ENCODE measurements around the gene ESPN.

ESPN gene

DNA sequence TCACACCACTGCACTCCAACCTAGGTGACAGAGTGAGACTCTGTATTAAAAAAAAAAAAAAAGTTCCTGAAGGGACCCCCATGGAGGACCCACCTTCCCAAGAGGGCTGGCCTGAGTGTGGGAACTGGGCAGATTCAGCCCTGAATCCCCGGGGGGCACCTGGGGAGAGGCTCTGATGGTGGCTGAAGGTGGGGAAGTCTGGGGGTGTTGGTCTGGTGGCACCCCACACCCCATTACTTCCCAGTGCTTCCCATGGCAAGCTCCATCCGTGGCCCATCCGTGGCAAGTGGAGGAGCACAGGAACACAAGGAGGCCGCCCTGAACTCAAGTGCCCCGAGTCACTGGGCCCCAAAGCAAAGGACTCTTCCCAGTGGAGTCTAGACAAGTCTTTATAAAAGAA is 42.2 kb downstream of the ESPN start:
- no peak for DNase-seq

GRCh38 chr1:6467224-6467623 is 42.6 kb downstream of the ESPN start:
- no peak for DNase-seq

DNA sequence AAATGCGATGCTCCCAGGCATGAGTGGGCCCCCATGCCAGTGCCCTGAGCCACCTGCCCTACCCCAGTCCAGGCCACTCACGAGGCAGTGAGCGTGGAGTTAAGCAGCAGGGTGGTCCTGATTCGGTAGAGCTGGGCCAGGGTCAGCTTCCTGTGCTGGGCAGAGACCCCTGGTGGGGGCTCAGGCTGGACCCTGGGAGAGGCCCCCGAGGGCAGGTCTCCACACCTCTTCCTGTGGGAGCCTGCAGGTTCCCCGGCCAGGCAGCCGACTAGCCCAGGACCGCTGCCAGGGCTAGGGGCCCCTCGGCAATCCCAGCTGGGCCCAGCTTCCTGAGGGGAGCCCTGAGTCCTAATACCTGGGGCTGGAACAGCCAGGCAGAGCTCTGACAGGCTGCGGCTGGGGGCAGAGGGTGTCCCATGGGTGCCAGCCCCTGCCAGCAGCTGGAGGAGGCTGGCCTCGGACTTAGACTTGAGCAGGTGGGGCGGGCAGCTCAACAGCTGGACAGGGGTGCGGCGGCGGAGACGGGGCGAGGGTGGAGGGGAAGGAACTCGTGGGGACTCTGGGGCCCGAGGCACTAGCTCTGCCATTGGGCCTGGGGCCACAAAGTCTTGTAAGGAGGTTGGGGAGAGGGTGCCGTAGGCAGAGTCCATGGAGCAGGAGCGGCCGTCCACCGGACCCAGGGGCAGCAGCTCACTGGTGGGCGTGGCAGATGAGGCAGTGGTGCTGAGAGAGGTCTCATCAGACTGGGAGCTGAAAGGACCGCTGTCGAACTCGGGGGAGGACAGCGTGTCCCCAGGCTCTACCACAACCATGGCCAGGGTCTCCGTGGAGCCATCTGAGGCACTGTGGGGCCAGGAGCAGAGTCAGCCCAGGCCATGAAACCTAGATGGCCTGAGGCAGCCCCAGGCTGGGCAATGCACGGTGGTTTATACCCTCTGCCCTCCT is 43.4 kb downstream of the ESPN start:
- DNase-seq, result no peak

- no peak for DNase-seq
These were observed 44.3 kb downstream of the ESPN start for GRCh38 chr1:6468729-6469461.

- DNase-seq, result no peak
These were observed 45.8 kb downstream of the ESPN start for GRCh38 chr1:6470132-6471085.

DNA sequence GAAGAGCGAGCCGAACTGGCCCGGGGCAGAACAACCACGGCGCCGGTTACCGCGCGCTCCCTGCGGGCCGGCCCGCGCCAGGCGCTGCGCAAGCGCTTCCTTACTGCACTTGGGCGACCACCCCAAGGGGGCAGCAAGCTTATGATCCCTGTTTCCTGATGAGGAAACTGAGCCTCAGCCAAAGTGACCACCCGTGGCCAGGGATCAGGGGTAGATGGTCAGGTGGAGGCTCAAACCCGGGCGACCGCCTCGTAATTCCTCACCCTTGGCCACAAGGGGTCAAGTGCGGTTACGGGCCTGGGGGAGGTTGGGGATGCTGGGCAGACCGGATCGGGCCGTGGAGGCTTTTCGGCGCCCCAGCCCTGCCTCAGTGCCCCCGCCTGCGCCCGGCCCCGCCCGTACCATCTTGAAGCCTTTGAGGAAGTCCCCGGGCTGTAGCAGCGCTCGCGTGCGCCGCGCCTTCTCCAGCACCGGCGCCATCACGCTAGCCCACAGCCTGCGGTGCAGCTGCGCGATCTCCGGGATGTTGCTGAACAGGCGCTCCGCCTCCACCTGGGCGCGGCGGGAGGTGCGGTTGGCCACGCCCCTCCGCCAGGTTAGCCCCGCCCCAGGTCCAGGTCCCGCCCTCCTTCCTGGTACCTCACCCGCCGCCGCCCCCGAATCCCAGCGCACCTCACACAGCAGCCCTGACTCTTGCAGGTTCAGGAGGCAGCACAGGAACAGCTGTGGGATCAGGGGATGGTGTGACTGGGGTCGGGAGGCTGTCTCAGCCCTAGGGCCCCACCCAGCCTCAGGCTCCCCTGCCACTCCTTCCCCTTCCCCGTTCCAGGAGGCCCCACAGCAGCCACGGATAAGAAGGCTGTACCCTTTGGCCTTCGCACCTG is 46.8 kb downstream of the ESPN start:
- DNase-seq, result no peak

DNA sequence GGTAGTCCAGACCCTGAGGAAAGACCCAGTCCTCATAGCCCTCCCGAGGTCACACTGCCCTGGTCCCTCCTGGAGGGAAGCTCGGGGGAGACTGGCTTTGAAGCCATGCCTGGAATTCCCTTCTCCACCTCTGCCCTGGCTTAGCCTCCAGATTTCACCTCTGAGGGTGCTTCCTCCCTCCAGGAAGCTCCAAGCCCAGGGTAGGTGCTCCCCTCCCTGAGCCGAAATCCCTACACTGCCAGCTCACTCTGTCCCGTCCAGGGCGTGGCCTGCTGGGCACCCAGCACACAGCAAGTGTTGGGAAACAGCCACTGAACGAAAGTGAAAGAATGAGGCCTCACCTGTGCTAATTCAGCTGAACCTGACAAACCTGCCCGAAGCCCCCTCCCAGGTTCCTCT is 47.4 kb downstream of the ESPN start:
- no peak for DNase-seq

DNA sequence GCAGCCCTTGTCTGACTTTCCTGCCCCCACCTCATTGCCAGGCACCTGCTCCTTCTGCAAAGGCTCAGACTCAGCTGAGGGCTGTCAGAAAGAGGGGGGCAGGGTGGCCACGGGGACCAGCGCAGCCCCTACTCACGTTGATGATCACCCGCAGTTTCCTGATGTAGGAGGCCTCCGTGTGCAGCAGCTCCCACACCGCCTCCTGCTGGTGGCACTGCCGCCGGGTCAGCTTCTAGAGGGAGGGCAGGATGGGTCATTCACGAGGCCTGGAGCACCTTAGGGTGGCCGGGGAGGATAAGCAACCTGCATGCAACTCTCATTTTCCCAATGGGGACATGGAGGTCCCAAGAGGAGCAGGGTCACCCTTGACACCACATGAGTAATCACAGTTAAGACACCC is 47.8 kb downstream of the ESPN start:
- no peak for DNase-seq

DNA sequence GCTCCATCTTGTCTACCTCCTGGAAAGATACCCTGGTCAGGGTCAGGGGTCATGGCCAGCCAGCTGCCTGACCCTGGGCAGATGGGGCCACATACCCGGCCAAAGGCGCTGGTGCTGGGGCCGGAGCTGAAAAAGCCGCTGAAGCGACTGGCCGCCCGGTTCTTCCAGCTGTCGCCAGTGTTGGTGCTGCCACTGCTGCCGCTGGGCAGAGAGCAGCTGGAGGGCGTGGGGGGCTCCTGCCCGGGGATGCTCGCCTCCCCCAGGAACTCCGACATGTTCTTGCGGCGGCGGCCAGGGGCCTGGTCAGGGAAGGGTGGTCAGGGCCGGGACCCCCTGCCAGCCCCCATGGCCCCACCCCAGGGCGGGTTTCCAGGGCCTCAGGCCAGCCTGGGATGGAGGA is 48.6 kb downstream of the ESPN start:
- DNase-seq, result no peak

- DNase-seq, result no peak
These were observed 49.6 kb downstream of the ESPN start for GRCh38 chr1:6473974-6474814.

DNA sequence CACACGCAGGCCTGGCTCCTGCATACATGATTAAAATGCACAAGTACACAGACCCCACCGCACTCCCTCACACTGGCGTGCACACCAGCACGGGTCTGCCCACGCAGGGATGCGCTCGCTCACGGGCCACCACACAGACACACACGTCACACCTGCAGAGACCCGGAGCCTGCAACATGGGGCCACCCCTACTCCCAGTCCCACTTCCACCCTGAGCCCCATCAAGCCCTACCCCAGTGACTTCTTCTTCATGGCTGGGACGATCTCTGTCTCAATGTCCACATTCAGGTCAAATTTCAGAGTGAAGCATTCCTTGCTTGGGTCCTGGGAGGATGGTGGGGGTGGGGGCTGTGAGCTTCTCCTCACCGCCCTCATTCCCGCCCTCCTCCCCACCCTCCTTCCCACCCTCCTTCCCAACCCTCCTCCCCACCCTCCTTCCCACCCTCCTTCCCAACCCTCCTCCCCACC is 50.3 kb downstream of the ESPN start:
- no peak for DNase-seq

DNA sequence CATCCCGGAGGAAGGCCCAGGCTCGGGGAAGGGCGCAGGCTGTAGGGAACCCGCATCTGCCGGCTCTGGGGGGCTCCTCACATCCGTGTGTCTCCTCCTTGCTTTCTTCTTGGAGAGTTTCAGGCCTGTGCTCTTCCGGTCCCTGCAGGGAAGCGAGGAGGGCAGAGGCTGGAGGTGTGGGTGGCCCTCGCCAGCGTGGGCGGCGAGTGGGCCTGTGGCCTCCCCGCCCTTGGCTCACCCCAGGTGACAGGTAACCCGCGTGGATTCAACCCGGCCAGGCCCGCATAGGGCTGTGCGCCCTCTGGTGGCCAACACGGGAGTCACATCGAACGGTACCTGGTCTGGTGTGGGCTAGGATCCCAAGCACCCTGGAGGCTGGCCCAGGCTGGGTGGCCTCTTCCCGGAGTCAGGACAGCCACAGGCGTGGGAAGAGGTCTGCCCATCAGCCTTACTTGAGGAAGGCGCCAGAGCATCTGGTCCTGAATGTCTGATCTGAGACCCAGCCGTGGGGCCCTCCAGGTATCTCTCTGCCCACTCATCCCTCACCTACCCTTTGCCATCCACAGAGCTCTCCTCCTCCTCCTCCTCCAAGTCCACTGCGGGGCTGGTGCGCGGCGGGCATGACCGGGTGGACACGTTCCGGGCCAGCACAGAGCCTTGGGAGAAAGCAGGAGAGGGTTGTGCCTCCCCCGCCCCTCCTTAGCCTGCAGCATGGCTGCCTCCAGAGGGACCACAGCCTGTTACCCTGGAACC is 51.0 kb downstream of the ESPN start:
- DNase-seq, result peak; percentile 73

DNA sequence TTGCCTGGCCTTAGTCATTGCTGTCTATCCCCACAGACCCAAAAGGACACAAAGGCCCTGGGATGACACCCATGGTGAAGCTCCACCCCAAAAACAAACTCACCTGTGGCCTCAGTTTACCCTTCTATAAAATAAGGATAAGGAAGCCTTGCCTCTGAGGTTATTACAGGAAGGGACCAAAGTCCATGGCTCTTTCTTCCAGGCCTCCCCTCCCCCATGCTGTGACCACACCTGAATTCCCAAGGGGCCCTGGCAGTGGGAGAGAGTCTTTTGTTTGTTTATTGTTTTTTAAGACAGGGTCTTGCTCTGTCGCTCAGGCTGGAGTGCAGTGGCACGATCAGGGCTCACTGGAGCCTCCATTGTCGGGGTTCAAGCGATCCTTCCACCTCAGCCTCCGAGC is 51.9 kb downstream of the ESPN start:
- no peak for DNase-seq

DNA sequence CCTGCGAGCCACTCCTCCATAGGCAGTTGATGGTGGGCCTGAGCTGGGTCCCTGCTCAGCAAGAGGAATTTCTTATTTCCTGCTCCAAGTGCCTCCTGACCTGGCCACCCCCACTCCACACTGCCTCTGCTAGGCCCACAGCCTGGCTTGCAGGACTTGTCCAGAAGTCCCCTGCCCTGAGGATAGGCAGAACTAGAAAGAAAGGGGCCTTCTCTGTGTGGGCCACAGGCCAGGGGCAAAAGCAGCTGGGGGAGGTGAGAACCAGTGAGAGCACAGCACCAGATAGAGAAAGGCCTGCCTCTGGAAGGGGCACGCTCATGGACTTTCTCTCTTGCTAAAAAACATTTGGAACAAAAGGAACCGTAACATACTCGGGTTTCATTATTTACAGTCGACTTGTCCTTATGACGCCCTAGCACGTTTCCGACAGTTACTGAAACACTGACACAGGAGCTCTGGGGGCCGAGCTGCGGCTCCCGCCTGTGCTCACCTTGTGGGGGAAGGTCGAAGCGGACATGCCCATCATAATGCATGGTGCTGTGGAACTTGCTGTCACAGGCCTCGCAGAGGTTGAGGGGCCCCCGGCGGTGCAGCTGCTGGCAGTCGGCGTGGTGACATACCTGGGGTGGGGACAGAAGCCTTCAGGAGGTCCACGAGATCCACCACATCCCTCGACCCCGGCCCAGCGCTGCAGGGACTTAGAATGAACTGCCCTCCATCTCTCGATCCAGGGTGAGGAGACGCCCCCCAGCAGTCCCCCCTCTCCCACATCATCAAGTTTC is 52.7 kb downstream of the ESPN start:
- no peak for DNase-seq

DNA sequence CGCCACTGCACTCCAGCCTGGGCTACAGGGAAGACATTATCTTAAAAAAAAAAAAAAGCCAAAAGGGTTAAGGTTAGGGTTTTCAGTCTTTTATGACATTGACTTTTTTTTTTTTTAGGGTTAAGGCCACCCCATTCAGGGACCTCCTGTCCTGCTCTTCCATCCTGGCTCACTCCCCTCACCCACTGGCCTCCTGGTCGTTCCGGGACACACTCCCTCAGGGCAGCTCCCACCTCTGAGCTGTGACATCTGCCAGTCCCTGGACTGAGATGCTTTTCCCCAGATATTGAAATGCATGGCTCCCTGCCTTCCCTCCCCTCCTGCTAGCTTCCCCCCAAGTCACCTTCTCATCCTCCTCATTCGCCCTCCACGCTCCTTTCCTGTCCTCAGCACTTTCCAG is 57.2 kb downstream of the ESPN start:
- no peak for DNase-seq

DNA sequence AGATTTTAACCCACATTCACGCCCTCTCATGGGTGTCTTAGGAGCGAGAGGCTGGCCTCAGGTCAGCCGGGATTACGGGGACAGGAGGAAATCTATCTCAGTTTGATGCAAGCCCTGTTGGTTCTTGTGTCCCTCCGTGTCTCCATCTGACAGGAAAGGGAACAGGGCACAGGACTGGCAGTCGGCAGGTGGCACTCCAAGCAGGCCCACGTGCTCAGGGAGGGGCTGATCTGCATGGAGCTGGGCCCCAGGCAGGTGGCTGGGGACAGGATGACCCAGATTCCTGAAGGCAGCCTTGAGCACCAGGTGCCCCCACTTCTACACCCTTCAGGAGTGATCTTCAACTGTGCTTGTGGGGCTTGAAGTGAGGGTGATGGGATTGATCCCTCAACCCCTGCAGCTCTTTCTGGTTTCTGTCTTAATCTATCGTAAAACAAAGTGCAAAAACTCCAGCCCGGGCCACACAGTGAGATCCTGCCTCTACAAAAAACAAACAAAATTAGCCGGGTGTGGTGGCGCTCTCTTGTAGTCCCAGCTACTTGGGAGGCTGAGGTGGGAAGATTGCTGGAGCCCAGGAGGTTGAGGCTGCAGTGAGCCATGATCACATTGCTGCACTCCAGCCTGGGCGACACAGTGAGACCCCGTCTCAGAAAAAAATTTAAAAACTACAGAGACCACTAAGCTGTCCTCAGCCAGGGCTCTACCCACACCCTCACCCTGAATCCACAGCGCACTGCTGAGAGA is 58.6 kb downstream of the ESPN start:
- DNase-seq, result no peak

DNA sequence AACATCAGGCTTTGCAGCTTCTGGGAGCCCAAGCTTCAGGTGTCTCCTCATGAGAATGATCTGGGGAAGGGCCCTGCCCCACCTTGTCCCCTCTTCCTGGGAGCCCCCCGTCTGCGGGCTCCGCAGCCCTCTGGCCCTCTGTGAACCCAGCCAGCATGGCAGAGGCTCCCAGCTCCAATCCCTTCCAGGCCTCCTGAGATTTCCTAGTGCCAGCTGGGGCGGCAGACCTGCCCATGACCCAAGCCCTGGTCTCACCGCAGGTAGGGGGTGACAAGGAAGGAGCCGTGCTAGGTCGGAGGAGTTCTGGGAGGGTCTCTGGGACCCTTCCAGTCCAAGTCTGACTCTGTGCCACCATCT is 59.2 kb downstream of the ESPN start:
- no peak for DNase-seq

DNA sequence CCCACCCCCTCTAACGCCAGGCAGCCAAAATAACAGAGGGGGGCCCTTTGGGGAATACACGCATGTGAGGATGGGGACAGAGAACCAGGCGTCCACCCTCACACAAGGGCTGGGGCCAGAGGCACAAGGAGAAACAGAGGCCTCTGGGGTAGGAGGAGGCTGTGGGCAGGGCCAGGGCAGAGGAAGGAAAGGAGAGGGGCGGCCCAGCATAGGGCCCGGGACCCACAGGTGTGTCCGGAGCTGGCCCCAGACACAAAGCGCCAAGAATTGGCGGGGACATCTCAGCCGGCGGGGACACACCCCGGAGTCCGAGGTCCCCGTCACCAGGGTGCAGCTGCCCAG is 60.2 kb downstream of the ESPN start:
- DNase-seq, result no peak

Data from stimulated activated CD4-positive, alpha-beta T cell treated with anti-CD3 and anti-CD28 coated beads, Interleukin-1b, Interleukin-23, amount 100 ng/mL, for 48 hours (primary cell).